ENCODE data around the gene FLOT1. TPM values are rescaled to one million over a fixed set of nuclear protein-coding genes. Genes with fewer than 3 reads are reported as not detected.

The FLOT1 gene
- total and polyA plus RNA-seq, 9 of the 15 experiments (the other 6 are each of a cell fraction or from before 2014, with no cell fraction given): 11.7 to 149 (median 118) TPM

DNA sequence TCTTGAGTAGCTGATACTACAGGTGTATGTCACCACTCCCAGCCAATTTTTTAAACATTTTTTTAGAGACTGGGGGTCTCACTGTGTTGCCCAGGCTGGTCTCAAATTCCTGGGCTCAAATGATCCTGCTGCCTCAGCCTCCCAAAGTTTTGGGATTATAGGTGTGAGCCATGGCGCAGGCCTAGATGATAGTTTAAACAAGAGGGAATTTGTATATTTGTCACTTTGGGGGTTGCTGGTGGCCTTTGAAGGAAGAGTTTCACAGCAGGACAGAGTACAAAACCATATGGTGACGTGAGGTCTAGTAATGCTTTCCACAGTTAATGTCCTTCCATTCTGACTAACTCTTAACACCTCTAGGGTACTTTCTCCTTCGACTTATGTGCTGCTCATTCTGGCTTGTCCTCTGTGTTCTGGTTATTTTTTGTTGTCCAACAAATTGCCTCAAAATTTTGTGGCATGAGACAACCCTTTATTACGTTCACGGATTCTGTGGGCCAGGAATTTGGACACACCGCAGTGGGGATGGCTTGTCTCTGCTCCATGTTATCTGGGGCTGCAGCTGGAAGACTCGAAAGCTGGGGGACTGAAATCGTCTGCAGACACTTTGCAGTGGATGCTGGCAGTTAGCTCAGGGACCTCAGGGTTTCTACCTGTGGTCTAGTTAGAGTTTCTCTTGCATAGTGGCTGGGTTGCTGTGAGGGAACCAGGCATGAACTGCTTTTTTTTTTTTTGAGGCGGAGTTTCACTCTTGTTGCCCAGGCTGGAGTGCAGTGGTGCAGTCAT is 24.9 kb upstream of the FLOT1 start (continued):
- no peak for TF ChIP-seq HCFC1 (IDR thresholded peaks at IDR 0.05; ENCODE audit: low read depth, low read length)
- no peak for TF ChIP-seq SMARCB1 (IDR thresholded peaks at IDR 0.05; ENCODE audit: insufficient read length, low read depth)
- TF ChIP-seq CBX5 (IDR thresholded peaks at IDR 0.05; ENCODE audit: borderline replicate concordance, low read depth): no peak; the same call in 1 of the 2 replicates
- no peak for TF ChIP-seq CBX8 (IDR thresholded peaks at IDR 0.05; ENCODE audit: borderline replicate concordance, extremely low read depth, low read depth, low read length, poor library complexity, severe bottlenecking)
- TF ChIP-seq CCAR2 (IDR thresholded peaks at IDR 0.05; ENCODE audit: low read depth, low read length): no peak
- TF ChIP-seq ZBTB1 (CRISPR knock-in tag; IDR thresholded peaks at IDR 0.05; ENCODE audit: borderline replicate concordance, low read depth): no peak
- 0 out of 2 replicates have a peak, but pooled peaks have one; percentile 51 for TF ChIP-seq MTA3 (IDR thresholded peaks at IDR 0.05; ENCODE audit: borderline replicate concordance)
- TF ChIP-seq, protein P1, sequence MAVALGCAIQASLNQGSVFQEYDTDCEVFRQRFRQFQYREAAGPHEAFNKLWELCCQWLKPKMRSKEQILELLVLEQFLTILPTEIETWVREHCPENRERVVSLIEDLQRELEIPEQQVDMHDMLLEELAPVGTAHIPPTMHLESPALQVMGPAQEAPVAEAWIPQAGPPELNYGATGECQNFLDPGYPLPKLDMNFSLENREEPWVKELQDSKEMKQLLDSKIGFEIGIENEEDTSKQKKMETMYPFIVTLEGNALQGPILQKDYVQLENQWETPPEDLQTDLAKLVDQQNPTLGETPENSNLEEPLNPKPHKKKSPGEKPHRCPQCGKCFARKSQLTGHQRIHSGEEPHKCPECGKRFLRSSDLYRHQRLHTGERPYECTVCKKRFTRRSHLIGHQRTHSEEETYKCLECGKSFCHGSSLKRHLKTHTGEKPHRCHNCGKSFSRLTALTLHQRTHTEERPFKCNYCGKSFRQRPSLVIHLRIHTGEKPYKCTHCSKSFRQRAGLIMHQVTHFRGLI (CRISPR knock-in tag; IDR thresholded peaks at IDR 0.05): no peak
- peak; percentile 79 for TF ChIP-seq ZNF121 (CRISPR knock-in tag; conservative IDR thresholded peaks at IDR 0.05)
- 0 out of 2 replicates have a peak, but pooled peaks have one; percentile 42 for TF ChIP-seq ZEB2 (IDR thresholded peaks at IDR 0.05)
- TF ChIP-seq, protein P2, sequence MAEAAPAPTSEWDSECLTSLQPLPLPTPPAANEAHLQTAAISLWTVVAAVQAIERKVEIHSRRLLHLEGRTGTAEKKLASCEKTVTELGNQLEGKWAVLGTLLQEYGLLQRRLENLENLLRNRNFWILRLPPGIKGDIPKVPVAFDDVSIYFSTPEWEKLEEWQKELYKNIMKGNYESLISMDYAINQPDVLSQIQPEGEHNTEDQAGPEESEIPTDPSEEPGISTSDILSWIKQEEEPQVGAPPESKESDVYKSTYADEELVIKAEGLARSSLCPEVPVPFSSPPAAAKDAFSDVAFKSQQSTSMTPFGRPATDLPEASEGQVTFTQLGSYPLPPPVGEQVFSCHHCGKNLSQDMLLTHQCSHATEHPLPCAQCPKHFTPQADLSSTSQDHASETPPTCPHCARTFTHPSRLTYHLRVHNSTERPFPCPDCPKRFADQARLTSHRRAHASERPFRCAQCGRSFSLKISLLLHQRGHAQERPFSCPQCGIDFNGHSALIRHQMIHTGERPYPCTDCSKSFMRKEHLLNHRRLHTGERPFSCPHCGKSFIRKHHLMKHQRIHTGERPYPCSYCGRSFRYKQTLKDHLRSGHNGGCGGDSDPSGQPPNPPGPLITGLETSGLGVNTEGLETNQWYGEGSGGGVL (CRISPR knock-in tag; IDR thresholded peaks at IDR 0.05): no peak
- no peak for TF ChIP-seq RAD21 (CRISPR knock-in tag; conservative IDR thresholded peaks at IDR 0.05 in 1 of 2, IDR thresholded peaks at IDR 0.05 in 1 of 2)
- no peak for TF ChIP-seq SIN3B (IDR thresholded peaks at IDR 0.05; ENCODE audit: low read depth)
- no peak for TF ChIP-seq TAF15 (IDR thresholded peaks at IDR 0.05; ENCODE audit: low read depth, low read length)
- TF ChIP-seq, protein P3, sequence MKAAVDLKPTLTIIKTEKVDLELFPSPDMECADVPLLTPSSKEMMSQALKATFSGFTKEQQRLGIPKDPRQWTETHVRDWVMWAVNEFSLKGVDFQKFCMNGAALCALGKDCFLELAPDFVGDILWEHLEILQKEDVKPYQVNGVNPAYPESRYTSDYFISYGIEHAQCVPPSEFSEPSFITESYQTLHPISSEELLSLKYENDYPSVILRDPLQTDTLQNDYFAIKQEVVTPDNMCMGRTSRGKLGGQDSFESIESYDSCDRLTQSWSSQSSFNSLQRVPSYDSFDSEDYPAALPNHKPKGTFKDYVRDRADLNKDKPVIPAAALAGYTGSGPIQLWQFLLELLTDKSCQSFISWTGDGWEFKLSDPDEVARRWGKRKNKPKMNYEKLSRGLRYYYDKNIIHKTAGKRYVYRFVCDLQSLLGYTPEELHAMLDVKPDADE (conservative IDR thresholded peaks at IDR 0.05; ENCODE audit: control insufficient read depth, low read depth, low read length): 0 out of 2 replicates have a peak, but pooled peaks have one; percentile 39
- no peak for TF ChIP-seq HNRNPH1 (optimal IDR thresholded peaks at IDR 0.05; ENCODE audit: low read depth, low read length)
- no peak for TF ChIP-seq KDM2B (CRISPR knock-in tag; IDR thresholded peaks at IDR 0.05)
- TF ChIP-seq HDAC6 (IDR thresholded peaks at IDR 0.05; ENCODE audit: low read depth, low read length): no peak
- TF ChIP-seq, protein P4, sequence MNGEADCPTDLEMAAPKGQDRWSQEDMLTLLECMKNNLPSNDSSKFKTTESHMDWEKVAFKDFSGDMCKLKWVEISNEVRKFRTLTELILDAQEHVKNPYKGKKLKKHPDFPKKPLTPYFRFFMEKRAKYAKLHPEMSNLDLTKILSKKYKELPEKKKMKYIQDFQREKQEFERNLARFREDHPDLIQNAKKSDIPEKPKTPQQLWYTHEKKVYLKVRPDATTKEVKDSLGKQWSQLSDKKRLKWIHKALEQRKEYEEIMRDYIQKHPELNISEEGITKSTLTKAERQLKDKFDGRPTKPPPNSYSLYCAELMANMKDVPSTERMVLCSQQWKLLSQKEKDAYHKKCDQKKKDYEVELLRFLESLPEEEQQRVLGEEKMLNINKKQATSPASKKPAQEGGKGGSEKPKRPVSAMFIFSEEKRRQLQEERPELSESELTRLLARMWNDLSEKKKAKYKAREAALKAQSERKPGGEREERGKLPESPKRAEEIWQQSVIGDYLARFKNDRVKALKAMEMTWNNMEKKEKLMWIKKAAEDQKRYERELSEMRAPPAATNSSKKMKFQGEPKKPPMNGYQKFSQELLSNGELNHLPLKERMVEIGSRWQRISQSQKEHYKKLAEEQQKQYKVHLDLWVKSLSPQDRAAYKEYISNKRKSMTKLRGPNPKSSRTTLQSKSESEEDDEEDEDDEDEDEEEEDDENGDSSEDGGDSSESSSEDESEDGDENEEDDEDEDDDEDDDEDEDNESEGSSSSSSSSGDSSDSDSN (IDR thresholded peaks at IDR 0.05; ENCODE audit: borderline replicate concordance in 1 of 2, low read depth in 2 of 2, low read length in 2 of 2): peak in 1 of 2 experiments; percentile 65; a peak in 1 of 4 replicates
